Muscle layer of duodenum (tissue), 2 donors: Measurements from ENCODE around the gene HTR1B.

Experiments used
- H3K27ac ChIP-seq: one replicate; pipeline ENCODE4 v1.7.0; 2013; ENCODE audit warnings: mild to moderate bottlenecking, low read length
- H3K27me3 ChIP-seq: one replicate; pipeline ENCODE4 v1.7.0; 2013; ENCODE audit warnings: low read depth, mild to moderate bottlenecking, control low read depth, low read length
- H3K36me3 ChIP-seq, 2 donors: one replicate each; pipeline ENCODE4 v1.7.0; 2013; ENCODE audit warnings: low read length in 2 of 2, control low read depth in 1 of 2, mild to moderate bottlenecking in 1 of 2; ENCODE audit not compliant: insufficient read depth in 2 of 2, control insufficient read depth in 1 of 2
- H3K4me1 ChIP-seq, 2 donors: one replicate each; pipeline ENCODE4 v1.7.0; 2013; ENCODE audit warnings: low read length in 2 of 2, mild to moderate bottlenecking in 2 of 2, control low read depth in 1 of 2, moderate library complexity in 1 of 2; ENCODE audit not compliant: insufficient read depth in 2 of 2, control insufficient read depth in 1 of 2
- H3K4me3 ChIP-seq, 2 donors: one replicate each; pipeline ENCODE4 v1.7.0; 2013; ENCODE audit warnings: low read length in 2 of 2, low read depth in 1 of 2, mild to moderate bottlenecking in 1 of 2
- H3K9me3 ChIP-seq, 2 donors: one replicate each; pipeline ENCODE4 v1.7.0; 2013; ENCODE audit warnings: low read length in 2 of 2, control low read depth in 1 of 2, mild to moderate bottlenecking in 1 of 2; ENCODE audit not compliant: control insufficient read depth in 1 of 2
- donor health status: healthy.

Gene HTR1B

DNA sequence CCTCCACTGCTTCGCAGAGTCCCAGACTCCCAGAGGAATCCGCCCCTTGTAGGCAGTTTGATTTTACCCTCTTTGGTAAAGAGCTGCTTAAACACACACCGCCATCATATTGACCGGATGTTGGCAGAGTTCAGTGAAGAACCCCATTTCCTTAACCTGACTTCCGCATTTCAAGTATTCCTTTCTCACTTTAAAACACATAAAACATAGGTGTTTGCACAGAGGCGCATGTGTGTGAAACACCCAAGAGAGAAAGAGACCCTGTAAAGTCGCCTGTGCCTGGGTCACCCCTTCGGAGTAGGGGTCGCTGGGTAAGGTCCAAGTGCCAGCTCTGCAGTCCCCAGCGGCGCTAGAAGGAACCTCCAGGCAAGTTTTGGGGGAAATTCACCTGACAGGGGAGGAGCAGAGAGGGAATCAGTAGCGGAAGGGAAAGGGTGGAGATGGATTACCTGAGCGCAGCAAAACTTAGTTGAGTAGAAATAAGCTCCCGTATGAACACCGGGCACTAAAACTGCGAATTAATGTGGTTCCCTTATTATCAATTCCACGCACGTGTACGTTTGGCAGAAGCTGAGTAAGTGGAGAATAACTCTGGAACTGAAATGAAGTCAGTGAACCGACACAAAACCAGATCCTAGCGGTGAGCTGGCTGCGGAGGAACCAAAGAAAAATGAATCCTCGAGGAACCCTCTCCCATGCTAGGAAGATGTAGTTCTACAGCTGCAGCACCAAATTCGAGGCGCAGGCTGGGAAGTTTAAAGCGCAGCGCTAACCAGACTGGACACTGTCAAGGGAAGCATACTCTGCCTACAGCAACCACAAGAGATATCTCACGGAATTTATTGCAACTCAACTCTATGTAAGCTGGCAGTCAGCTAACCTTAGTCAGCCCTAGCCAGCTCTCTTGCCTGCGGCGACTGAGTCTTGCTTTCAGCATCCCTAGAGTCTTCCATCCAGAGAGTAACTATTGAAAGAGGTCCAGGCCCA, 3.5 kb upstream of the HTR1B start:
- peaks cover 46% of the 10 kb centered on the region for H3K27me3 ChIP-seq
- peak overlapping the region; percentile 64 to 82 for H3K4me3 ChIP-seq
- no peaks in the 10 kb centered on the region for H3K9me3 ChIP-seq
- no peaks in the 10 kb centered on the region for H3K36me3 ChIP-seq
- H3K27ac ChIP-seq: no peak overlapping the region
- peaks cover 7 to 23% of the 10 kb centered on the region in 2 donors for H3K4me1 ChIP-seq

GRCh38 chr6:77466055-77466450, 2.8 kb upstream of the HTR1B start:
- Histone ChIP-seq H3K27ac (no peak overlapping the region), H3K36me3 (no peaks in the 10 kb centered on the region), H3K4me1 (peaks cover 7 to 23% of the 10 kb centered on the region in 2 donors), H3K9me3 (no peaks in the 10 kb centered on the region), H3K27me3 (peaks cover 48% of the 10 kb centered on the region), H3K4me3 (peak overlapping the region; percentile 64 to 82)

GRCh38 chr6:77464495-77464867, 1.2 kb upstream of the HTR1B start:
- peaks cover 48% of the 10 kb centered on the region for H3K27me3 ChIP-seq
- peak overlapping the region in 1 of 2 donors; percentile 63 for H3K4me3 ChIP-seq
- no peaks in the 10 kb centered on the region for H3K36me3 ChIP-seq
- H3K9me3 ChIP-seq: no peaks in the 10 kb centered on the region
- no peak overlapping the region for H3K27ac ChIP-seq
- H3K4me1 ChIP-seq: peaks cover 7 to 23% of the 10 kb centered on the region in 2 donors

- H3K4me3 ChIP-seq: peak overlapping the region; percentile 47 to 63
- no peak overlapping the region for H3K27ac ChIP-seq
- peaks cover 7 to 23% of the 10 kb centered on the region in 2 donors for H3K4me1 ChIP-seq
- H3K27me3 ChIP-seq: peaks cover 48% of the 10 kb centered on the region
- H3K36me3 ChIP-seq: no peaks in the 10 kb centered on the region
- H3K9me3 ChIP-seq: no peaks in the 10 kb centered on the region
Measured at GRCh38 chr6:77463861-77464494, 687 bp upstream of the HTR1B start.

- Histone ChIP-seq H3K4me1 (peaks cover 7 to 23% of the 10 kb centered on the region in 2 donors), H3K9me3 (no peaks in the 10 kb centered on the region), H3K4me3 (peak overlapping the region; percentile 47 to 63), H3K36me3 (no peaks in the 10 kb centered on the region), H3K27me3 (peaks cover 48% of the 10 kb centered on the region), H3K27ac (no peak overlapping the region)
Measured at GRCh38 chr6:77462359-77463307, 658 bp downstream of the HTR1B start.

DNA sequence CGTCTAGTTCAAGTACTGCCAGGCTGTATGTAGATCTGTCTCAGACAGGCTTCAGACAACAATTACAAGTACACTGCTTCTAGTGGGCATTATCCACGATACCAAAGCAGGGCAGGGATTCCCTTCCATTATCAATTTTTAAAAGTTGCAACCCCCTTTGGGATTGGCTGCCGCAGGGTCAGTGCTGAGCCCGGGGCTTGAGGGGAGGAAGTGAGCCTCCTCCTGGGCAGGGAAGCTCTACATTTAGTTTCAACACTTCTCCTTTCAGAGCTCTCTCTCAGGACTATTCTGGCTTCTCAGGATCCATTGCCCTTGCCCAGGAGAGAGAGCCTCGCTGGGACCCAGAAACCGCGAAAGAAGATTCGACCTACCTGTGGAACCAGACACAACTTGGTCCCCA, 1.5 kb downstream of the HTR1B start:
- Histone ChIP-seq H3K27me3 (peaks cover 48% of the 10 kb centered on the region), H3K36me3 (no peaks in the 10 kb centered on the region), H3K27ac (no peak overlapping the region), H3K4me1 (peaks cover 7 to 23% of the 10 kb centered on the region in 2 donors), H3K4me3 (no peak overlapping the region), H3K9me3 (no peaks in the 10 kb centered on the region)

DNA sequence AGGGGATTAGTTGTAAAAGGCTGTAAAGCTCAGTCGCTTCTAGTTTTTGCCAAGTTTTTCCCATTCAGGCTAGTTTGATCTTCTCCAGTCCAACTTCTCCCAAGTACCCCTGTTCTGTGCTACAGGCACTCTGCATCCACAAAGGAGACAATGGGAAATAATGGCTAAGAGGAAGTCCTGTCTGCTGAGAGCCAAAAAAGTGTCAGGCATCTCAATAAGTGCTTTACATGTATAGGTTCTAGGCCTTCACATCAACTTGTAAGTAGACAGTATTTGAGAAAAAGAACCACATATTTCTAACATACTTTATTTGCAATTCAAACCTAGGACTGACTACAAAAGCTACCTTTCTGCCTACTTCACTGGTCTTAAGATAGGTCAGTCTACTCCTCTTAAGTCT, 4.9 kb downstream of the HTR1B start:
- no peak overlapping the region for H3K4me3 ChIP-seq
- H3K9me3 ChIP-seq: no peaks in the 10 kb centered on the region
- peaks cover 19% of the 10 kb centered on the region for H3K27me3 ChIP-seq
- H3K36me3 ChIP-seq: no peaks in the 10 kb centered on the region
- H3K27ac ChIP-seq: no peak overlapping the region
- H3K4me1 ChIP-seq: peaks cover 2 to 12% of the 10 kb centered on the region in 2 donors

GRCh38 chr6:77457720-77458349, 5.5 kb downstream of the HTR1B start:
- Histone ChIP-seq H3K36me3 (no peaks in the 10 kb centered on the region), H3K4me1 (peaks cover under 1 to 6% of the 10 kb centered on the region in 2 donors), H3K27me3 (peaks cover 13% of the 10 kb centered on the region), H3K4me3 (no peak overlapping the region), H3K27ac (no peak overlapping the region), H3K9me3 (no peaks in the 10 kb centered on the region)

GRCh38 chr6:77456531-77457248, 6.6 kb downstream of the HTR1B start:
- H3K9me3 ChIP-seq: no peaks in the 10 kb centered on the region
- H3K27me3 ChIP-seq: peaks cover 2% of the 10 kb centered on the region
- no peaks in the 10 kb centered on the region for H3K36me3 ChIP-seq
- no peak overlapping the region for H3K4me3 ChIP-seq
- no peak overlapping the region for H3K27ac ChIP-seq
- no peaks in the 10 kb centered on the region for H3K4me1 ChIP-seq

DNA sequence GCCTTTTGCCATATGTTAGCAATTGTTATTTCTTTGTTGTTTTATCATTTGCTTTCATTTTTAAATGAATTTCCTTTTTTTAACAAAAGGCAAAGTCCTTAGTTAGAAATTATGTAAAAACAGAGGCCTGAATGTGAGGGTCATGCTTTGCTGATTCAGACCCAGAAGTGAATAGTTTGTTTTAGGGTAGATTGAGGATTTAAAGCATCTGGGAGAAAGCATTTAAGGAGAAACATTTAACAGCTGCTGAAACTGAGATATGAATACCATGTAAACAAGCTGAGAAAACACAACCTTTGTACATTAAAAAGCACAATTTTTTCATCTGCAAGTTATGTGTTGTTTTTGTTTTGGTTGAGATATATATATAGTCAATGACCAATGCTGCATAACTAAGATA, 8.0 kb downstream of the HTR1B start:
- H3K36me3 ChIP-seq: no peaks in the 10 kb centered on the region
- H3K4me3 ChIP-seq: no peak overlapping the region
- H3K4me1 ChIP-seq: no peaks in the 10 kb centered on the region
- H3K27me3 ChIP-seq: no peaks in the 10 kb centered on the region
- H3K27ac ChIP-seq: no peak overlapping the region
- no peaks in the 10 kb centered on the region for H3K9me3 ChIP-seq
